ENCODE measurements around the gene CDK5RAP3.

DNA sequence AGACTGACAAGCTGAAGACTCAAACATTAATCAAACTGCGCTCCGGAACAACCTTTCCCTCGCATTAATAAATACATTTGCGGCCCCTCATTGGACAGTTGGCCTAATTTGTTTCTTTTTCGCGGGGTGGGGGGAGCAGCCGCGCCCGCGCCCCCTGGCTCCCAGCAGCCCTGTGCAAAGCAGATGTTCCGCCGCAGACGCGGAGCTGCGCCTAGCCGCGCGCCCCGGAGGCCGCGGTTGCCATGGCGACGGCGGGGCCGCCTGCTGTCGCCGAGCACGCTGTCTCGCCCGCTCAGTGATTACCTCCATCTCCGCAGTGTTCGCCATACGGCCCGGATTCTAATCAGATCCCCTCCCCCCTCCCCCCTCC is 41.2 kb downstream of the CDK5RAP3 start:
- TF ChIP-seq EZH2 (IDR thresholded peaks at IDR 0.05; ENCODE audit: borderline replicate concordance) (no peak), EZH2phosphoT487 (IDR thresholded peaks at IDR 0.05; ENCODE audit: low read depth, severe bottlenecking, unreplicated experiment) (no peak)
- TF ChIP-seq, protein P1, sequence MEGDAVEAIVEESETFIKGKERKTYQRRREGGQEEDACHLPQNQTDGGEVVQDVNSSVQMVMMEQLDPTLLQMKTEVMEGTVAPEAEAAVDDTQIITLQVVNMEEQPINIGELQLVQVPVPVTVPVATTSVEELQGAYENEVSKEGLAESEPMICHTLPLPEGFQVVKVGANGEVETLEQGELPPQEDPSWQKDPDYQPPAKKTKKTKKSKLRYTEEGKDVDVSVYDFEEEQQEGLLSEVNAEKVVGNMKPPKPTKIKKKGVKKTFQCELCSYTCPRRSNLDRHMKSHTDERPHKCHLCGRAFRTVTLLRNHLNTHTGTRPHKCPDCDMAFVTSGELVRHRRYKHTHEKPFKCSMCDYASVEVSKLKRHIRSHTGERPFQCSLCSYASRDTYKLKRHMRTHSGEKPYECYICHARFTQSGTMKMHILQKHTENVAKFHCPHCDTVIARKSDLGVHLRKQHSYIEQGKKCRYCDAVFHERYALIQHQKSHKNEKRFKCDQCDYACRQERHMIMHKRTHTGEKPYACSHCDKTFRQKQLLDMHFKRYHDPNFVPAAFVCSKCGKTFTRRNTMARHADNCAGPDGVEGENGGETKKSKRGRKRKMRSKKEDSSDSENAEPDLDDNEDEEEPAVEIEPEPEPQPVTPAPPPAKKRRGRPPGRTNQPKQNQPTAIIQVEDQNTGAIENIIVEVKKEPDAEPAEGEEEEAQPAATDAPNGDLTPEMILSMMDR (IDR thresholded peaks at IDR 0.05; ENCODE audit: poor library complexity): no peak

Data from hepatocyte (in vitro differentiated cells).